ENCODE results near the gene APOF. TPM values are rescaled to one million over a fixed set of nuclear protein-coding genes. Genes with fewer than 3 reads are reported as not detected.

Gene APOF
- total and polyA plus RNA-seq, 9 of the 15 experiments (the other 6 are each of a cell fraction or from before 2014, with no cell fraction given): 0.09 to 0.15 (median 0.12) TPM; not detected in 5

DNA sequence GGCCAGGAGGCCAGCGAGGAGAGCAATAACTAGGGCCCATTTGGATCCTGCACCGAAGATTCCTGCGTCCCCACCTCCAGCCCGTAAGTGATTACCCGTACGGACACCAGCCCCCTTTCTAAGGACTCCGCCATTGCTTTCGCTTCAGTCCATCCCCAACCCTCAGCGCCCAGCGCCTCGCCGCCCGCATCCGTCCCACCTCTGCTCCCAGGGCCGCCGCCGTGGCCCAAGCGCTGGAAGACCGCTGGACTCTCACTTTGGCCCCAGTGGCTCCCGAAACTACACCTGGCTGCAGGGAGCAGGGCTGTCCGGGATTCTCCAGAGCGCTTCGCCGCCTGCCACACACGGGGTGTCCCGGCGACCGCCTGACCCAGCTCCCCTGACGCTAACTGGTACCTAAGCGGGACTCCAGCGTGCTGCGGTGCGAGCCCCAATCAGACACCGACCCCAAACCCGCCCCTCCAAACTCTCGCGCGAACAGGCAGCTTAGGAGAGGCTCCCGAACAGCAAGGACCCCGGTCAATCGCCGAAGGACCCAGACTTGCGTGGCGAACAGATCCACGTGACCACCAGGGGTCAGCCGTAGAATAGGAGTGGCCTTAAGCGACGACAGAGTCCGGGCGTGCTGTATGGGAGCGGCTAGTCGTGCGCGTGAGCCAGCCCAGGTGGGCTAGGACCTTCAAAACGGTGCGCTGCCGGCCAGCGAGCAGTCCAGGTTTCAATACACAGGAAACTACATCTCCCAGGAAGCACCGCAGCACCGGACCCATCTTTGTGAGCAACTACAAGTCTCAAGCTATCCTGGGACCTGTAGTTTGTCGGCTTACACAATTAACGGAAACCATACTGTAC, 46.8 kb downstream of the APOF start, which contains the start of gene CNPY2 (continued):
- TF ChIP-seq ZBTB40 (IDR thresholded peaks at IDR 0.05): no peak
- no peak for TF ChIP-seq ZBTB40 (CRISPR knock-in tag; IDR thresholded peaks at IDR 0.05)
- peak; percentile 96 to 97 for TF ChIP-seq SIX5 (IDR thresholded peaks at IDR 0.05; ENCODE audit: borderline replicate concordance in 1 of 2, insufficient read depth in 1 of 2, low read depth in 1 of 2, low read length in 2 of 2)
- TF ChIP-seq ZEB2 (IDR thresholded peaks at IDR 0.05): peak; percentile 95
- TF ChIP-seq ZNF263 (CRISPR knock-in tag; IDR thresholded peaks at IDR 0.05; ENCODE audit: borderline replicate concordance): no peak
- TF ChIP-seq, protein P1, sequence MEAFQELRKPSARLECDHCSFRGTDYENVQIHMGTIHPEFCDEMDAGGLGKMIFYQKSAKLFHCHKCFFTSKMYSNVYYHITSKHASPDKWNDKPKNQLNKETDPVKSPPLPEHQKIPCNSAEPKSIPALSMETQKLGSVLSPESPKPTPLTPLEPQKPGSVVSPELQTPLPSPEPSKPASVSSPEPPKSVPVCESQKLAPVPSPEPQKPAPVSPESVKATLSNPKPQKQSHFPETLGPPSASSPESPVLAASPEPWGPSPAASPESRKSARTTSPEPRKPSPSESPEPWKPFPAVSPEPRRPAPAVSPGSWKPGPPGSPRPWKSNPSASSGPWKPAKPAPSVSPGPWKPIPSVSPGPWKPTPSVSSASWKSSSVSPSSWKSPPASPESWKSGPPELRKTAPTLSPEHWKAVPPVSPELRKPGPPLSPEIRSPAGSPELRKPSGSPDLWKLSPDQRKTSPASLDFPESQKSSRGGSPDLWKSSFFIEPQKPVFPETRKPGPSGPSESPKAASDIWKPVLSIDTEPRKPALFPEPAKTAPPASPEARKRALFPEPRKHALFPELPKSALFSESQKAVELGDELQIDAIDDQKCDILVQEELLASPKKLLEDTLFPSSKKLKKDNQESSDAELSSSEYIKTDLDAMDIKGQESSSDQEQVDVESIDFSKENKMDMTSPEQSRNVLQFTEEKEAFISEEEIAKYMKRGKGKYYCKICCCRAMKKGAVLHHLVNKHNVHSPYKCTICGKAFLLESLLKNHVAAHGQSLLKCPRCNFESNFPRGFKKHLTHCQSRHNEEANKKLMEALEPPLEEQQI (IDR thresholded peaks at IDR 0.05): no peak
- TF ChIP-seq FOXJ2 (tag; IDR thresholded peaks at IDR 0.05): 0 out of 2 replicates have a peak, but pooled peaks have one; percentile 16
- 0 out of 2 replicates have a peak, but pooled peaks have one; percentile 73 for TF ChIP-seq ZBTB43 (CRISPR knock-in tag; IDR thresholded peaks at IDR 0.05)
- TF ChIP-seq ZNF12 (CRISPR knock-in tag; IDR thresholded peaks at IDR 0.05): peak; percentile 42; the same call in 1 of the 2 replicates
- TF ChIP-seq ZNF77 (CRISPR knock-in tag; IDR thresholded peaks at IDR 0.05): no peak
- peak; percentile 75 for TF ChIP-seq ZFX (CRISPR knock-in tag; IDR thresholded peaks at IDR 0.05)
- no peak for TF ChIP-seq RFX1 (IDR thresholded peaks at IDR 0.05)
- no peak for TF ChIP-seq ZNF384 (IDR thresholded peaks at IDR 0.05; ENCODE audit: low read depth, low read length)
- peak in 1 of 2 experiments; percentile 56; a peak in 2 of 4 replicates for TF ChIP-seq SRF (CRISPR knock-in tag; IDR thresholded peaks at IDR 0.05)
- TF ChIP-seq GTF2F1 (IDR thresholded peaks at IDR 0.05; ENCODE audit: low read depth, low read length): peak; percentile 25; the same call in 1 of the 2 replicates

Measured in K562 (cell line).